ENCODE results near the gene ZFR.
A peak's percentile ranks its signal among the peaks of the same experiment; 100 is the strongest.
"Not testable (repeated sequence)": the region's sequence is repeated elsewhere in the genome, so short reads cannot be mapped to it uniquely, and the experiment has no call there.

Gene ZFR

DNA sequence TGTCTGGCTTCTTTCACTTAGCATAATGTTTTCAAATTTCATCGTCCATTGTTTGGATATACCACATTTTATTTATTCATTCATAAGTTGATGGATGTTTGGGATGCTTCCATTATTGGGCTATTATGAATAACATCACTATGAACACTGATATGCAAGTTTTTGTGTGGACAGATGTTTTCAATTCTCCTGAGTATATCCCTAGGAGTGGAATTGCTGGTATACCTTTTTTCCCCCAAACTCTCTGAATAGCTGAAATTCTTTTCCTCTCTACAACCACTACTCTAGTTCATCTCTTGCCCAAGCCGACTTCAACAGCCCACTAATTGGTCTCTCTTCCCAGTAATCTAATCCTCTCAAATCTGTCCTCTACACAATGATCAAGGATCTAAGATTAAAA lies 4.7 kb upstream of the ZFR start:
- DNase-seq, result no peak

DNA sequence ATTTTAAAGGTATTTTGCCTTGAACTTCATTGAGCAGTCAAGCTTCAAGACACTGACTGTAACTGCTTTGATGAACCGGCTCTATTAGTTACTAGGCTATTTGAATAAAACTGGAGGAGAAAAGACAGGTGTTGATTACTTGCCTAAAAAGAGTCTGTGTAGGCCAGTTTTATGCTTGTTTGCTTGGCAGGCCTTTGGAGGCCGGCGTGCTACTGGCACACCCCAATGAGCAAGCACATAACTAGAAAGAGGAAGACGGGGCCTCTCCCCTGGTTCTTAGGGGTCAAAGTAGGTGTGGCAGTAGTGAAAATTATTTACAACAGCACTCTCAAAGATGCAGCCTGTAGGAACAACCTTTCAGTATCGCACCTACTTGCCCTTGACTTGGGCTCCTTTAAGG lies 2.1 kb upstream of the ZFR start:
- DNase-seq, result no peak

DNA sequence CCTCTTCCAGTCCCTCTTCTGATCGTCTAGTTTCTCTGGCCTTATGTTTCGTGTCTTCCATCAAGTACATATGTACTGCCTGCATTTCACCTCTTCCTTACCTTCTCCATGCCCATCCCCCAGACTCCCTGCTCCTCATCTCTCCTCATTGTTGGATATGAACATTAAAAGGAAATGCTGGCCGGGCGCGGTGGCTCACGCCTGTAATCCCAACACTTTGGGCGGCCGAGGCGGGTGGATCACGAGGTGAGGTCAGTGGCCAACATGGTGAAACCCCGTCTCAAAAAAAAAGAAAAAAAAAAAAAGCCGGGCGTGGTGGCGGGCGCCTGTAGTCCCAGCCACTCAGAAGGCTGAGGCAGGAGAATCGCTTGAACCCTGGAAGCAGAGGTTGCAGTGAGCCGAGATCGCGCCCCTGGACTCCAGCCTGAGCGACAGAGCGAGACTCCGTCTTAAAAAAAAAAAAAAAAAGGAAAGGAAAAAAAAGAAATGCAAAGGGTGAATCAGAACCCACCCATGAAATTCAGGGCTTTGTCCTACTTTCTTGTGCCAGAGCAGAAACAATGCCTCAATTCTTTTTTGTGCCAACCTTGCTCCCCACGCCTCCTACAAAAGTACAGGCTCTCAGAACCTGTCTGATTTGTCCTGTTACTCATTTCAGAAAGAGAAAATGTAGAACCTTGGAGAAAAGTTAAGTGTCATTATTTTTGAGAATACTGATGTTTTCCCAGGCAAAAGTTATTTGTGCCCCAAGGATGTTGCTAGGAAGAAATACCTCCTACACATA lies 1.5 kb upstream of the ZFR start:
- no peak for DNase-seq

DNA sequence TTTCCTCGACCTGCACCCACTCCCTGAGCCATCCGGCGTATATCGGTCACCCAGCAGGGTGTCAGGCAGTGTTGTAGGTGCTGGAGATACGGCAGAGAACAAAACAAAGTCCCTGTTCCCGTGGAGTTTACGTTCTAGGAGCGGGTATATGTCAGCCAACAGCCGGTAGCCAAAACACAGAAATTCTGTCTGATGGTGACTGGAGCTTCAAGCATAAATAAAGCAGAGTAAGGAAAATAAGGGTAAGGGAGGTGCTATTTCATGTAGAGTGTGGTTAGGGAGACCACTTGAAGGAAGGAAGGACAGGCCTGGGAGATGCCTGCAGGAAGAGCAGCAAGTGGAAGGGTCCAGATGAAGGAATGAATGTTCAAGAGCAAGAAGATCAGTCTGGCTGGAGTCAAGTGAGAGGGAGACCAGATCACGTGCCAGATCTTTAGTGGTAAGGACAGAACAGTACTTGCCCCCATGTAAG lies 783 bp upstream of the ZFR start:
- DNase-seq, result no peak

DNA sequence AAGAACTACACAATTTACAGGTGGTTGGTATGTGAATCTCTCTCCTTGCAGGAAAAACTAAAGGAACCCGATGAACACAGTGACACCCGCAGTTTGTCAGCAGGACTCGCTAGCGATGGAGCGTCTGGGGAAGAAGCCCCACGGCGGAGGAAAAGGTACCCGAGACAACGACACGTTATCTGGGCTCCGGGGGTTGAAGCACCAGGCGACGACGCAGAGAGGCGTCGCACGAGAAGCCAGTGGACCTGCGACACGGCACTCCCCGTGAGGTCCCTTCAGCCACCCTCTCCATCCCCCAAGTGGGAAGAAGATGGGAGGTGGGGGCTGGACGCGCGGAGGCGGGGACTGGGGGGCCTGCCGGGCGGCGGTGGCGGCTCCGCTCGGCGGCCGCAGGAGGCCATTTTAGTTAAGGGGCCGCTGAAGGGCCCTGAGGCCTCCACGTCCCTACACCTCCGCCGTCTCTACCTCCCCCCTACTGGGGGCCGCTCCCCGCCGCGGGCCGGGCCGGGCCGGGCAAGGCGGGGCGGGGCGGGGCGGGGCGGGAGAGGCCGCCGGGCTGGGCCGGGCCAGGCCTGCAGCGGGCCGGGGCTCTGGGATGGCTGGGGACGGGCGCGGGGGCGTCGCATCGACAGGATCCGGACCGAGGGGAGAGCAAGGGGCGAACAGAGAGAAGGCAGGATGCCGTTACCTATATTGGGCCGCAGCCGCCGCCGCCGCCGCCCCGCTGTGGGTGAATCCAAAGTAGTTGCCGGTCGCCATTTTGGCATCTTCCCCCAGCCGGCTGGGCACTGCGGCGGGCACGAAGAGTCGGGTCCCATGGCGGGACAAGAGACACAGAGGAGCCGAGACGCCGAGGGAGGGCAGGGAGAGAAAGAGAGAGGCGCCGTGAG lies 754 bp downstream of the ZFR start:
- no peak for DNase-seq

DNA sequence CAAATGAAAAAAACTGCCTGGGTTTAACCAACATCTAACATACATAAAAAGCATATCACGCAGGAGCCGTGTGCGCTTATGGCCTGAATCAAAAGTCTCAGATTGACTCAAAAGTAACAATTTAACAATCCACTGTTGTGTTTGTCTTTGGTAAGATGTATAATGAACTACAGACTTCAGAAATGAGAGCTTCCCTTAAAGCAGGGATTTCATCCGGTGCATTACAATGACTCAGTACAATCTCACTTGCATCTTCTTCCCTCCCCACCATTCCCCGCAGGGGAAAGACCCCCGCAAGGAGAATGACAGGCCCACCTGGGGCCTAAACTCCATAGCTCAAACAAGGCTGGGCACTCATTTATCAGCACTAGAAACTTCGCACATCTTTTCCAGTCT lies 1.4 kb downstream of the ZFR start:
- peak; percentile 8 for DNase-seq

DNA sequence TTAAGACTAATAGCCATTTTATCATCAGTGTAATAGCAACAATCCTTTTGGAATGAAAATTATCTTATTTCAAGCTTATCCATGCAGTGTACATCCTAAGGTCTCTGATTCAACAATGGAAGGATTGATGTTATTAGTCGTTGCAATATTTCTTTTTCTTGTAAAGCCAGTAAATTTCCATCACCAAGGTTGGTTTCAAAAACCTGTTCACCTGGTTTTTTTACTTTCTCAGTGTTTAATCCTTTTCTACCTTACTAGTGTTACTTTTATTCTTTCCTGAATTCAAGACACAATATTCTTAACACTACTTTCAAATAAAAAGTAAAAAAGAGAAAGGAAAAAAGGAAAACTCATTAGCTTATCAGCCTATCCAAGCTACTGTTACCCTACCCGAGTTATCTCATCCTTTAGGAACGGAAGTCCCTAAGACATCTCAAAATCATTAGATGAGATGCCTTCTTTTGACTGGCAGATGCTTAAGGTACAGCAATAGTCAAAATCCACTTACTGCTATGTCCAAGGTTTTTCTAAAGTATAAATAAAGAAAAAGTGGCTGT lies 5.4 kb downstream of the ZFR start:
- no peak for DNase-seq

DNA sequence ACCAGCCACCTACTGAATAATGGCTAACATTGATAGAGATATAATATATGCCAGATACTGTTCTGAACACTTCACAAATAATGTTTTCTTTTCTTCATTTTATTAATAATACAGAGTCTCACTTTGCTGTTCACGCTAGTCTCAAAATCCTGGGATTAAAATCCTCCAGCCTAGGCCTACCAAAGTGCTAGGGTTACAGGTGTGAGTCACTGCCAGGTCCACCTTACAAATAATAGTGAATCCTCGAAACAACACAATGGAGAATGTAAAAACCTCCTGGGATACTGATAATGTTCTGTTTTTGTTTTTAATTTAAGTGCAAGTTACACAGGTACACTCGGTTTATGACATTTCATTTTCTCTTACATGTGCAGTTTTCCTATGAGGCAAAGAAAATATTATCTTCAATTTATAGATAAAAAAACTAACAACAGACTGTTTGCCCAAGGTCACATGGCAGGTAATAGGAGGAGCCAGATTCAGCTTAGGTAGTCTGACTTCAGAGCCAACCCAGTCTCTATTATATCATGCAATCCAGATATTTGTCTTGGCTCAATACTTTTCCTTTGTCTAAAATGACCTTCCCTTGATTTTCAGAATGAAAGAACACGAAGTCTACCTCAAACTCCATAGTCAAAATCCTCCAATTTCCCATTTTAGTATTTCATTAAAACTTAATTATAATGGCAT lies 7.8 kb downstream of the ZFR start:
- no peak for DNase-seq

DNA sequence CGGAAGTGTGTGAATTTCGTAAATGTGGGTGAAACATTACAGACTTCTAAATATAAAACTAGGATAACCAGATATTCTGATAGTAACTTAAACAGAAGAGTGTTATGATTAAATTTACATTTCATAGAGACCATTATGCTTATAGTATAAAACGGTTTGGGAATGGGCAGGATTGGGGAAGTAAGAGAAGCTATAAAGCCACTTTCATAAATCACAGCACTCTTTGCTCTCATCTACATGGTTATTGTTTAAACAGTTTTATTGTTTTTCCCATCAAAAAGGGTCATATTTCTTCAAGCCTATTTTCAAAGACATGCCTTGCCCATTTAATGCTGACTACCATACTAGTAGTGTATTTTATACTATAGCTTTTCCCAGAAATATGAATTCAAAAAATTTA lies 9.2 kb downstream of the ZFR start:
- DNase-seq, result no peak

DNA sequence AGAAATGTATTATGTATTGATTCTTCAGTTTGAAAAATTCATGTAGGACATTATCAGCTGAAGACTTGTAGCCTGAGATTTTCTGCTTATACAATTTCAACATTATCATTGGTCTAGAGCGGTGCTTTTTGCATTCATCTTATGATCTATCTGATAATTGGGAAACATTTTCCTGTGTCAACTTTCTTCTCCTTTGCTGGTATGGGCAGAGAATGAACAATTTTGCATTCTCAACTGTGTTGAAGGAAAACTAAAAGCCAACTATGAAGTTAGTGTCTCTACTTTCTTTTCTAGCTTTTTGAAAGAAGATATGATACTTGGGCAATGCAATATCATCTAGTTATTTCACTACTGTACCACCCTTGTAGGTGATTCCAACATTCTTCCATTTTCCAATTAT lies 10.3 kb downstream of the ZFR start:
- no peak for DNase-seq

DNA sequence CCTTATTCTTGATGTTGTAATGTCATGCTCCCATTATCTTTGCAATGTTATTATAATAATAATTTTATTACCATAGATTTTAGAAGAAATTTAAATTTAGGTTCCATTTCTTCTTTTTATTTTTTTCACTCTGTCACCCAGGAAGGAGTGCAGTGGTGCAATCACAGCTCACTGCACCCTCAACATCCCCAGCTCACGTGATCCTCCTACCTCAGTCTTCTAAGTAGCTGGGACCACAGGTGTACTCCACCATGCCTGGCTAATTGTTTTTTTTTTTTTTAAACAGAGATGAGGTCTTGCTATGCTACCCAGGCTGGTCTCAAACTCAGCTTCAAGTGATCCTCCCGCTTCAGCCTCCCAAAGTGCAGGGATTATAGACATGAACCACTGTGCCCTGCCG lies 11.9 kb downstream of the ZFR start:
- no peak for DNase-seq

DNA sequence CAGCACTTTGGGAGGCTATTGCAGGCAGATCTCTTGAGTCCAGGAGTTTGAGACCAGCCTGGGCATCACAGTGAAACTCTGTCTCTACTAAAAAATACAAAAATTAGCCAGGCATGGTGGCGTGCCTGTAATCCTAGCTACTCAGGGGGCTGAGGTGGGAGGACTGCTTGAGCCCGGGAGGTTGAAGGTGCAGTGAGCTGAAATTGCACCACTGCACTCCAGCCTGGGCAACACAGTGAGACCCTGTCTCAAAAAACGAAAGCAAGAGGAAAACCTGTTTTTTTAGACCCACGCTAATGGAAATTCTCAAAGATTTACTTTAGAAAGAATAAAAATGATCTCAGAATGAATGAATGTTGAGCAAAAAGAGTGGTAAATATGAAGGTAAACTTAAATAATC lies 13.7 kb downstream of the ZFR start:
- not testable (repeated sequence) for DNase-seq

DNA sequence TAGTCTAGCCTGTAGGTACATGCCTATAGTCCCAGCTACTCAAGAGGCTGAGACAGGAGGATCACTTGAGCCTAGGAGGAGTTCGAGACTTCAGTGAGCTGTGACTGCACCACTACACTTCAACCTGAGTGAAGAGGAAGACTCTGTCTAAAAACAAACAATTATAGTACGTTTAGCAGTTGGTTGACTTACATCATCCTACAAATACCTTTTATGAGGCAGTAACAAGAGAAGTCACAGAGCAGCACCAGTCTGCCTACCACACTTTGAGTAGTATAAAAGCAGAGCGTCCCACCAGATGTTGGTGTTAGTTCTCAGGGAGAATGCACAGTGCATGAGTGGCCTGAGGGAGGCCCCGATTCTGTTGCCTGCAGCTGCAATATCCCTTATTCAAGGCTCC lies 16.1 kb downstream of the ZFR start:
- DNase-seq, result no peak

DNA sequence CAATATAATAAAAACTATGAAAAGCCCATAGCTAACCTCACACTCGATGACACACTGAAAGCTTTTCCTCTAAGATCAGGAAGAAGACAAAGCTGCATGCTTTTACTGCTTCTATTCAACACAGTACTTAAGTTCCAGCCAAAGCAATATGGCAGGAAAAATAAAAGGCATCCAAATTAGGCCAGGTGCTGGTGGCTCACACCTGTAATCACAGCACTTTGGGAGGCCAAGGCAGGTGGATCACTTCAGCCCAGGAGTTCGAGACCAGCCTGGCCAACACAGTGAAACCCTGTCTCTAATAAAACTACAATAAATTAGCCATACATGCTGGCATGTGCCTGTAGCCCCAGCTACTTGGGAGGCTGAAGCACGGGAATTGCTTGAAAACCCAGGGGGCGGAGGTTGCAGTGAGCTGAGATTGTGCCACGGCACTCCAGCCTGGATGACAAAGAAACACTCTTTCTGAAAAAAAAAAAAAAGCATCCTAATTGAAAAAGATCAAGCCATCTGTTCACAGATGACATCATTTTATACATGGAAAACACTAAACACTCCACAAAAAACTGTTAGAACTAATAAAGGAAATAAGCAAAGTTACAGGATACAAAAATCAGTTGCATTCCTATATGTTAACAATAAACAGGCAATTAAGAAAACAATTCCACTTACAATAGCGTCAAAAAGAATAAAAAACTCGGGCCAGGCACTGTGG lies 17.9 kb downstream of the ZFR start:
- no peak for DNase-seq

DNA sequence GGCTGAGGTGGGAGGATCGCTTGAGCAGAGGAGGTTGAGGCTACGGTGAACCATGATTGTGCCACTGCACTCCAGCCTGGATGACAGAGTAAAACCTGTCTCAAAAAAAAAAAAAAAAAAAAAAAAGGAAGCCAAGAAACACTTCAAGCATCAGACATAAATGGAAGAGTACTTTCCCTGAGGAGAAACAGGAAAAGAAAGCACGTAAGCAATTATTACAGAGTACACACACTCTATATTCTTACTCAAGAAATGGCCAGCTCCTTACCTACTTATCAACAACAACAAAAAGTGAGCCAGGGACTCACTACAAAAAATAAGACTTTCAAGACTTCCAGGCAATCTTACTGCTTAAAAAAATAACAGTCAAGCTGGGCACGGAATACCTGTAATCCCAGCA lies 21.8 kb downstream of the ZFR start:
- no peak for DNase-seq

DNA sequence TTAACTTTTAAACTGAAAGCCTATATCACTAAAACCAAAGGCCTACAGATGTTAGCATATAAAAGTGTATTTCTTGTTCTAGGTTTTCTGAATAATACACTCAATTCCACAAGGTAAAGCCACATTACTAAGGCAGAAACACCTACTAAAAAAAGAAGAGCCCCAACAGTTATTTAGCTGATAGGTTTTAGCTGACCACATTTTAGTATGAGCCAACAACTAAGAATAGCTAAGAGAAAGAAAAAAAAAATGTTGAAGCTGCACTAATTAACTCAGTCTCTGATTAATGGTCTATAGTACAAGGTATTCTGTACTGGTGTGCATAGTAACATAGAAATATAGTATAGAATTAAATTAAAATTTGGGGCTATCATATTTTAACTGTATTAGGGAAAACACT lies 23.5 kb downstream of the ZFR start:
- no peak for DNase-seq

DNA sequence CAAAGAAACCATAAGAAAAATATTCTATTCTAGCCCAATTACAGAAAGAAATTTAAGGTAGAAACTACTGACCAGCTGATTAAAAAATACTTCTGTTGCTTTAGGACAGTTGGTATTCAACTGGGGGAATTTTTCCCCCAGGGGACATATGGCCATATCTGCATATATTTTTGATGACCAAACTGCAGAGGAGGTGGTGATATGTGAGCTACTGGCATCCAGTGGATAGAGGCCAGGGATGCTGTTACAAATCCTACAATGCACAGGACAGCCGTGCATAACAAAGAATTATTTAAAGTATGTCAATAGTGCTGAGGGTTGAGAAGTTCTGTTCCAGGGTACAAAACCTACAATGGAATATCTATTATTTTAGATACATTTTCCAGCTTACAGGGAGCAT lies 24.0 kb downstream of the ZFR start:
- peak; percentile 10 for DNase-seq

DNA sequence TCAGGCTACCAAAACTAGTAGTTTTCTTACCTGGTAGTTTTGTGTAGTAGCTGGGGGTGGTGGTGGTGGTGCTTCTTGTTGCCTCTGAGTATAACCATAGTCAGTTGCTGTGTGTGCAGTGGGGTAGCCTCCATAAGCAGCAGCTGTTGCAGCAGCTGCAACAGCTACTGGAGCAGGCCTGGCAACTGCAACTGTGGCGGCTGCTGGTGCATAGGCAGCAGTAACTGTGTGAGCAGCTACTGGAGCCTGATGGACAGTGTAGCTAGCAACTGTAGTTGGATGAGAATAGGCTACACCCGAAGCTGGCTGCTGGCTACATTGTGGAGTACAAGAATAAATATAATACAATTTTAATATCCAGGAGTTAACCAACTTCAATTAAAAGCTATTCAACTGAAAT lies 24.7 kb downstream of the ZFR start:
- DNase-seq, result no peak

DNA sequence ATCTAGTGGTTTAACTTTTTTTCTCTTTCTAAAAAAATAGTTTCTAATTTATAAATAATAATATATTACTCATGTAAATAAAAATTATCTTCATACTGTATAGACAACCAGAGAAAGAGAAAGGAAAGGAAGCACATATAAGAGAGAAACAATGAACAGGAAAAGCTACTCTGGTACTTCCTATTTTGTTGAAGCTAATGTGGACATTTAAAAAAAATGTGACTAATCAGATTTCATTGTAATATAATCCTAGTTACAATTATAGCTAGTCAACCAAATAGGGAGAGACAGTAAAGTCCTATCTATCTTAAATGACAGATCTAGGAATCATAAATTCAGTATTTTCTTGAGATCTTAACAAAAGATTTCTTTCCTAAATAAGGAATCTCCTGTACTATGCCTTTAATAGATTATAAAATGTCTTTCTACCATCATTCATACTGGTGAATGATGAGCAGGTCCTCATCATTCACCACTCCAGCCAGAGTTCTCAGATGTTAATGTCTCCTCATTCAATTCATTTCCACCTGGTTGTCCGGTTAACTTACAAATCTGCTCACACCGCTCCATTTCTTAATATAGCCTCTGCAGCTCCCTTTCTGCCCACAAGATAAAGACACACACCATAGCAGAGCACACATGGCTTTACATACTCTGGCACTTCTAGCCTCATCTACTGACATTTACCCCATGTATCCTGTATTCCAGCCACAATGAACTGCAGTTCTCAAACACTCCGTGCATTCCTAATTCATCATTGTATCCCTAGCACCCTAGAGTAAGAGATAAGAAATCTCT lies 30.9 kb downstream of the ZFR start:
- DNase-seq, result no peak

DNA sequence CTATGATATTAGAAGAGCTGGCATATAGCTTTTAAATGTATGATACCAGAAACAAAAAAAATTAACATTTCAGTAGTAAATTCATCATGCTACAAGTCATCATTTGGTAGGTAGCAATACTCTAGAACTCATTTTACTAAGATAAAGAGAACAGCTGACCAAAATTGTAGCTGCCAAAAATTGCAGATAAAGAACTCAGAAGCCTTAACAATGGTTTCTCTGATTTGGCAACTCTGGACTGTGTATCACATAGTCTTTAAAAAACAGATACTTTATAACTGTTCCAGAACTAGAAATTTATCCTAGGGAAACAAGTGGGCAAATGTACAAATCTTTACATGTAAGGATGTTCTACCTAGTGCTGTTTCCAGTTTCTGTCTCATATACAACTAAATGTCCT lies 33.9 kb downstream of the ZFR start:
- no peak for DNase-seq

DNA sequence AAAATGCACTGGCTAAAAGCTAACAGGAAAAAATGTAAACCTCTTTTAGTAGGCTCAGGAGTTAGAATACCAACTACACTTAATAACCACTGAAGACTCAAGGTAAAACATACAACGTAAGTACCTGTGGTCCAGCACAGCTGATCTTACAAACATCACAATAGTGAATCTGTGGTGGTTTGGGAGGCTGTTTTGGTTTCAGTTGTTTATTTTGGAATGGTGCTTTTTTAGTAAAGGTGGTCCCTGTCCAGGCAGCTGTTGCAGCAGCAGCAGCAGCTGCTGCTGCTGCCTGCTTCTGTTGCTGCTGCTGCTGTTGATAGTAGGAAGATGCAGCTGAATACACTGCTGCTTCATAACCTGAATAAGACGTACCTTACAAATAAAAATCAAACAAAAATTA lies 37.9 kb downstream of the ZFR start:
- DNase-seq, result no peak

DNA sequence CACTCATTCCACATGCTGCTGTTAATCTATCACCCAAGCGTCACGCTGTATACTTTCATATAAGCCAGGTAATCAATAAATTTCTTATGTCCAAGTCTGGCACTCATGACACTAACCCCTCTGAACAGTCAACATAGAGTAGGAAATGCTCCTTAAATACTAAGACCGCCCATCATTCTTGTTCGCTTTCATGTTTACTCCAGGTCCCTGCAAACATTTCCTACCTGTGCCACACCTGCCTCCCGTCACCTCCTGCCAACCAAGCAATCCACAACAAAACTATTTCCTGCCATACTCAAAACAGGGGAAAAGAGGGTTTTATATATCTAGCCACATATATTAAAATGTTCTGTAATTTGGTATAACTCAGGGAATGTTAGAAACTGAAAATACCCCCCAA lies 39.0 kb downstream of the ZFR start:
- DNase-seq, result no peak
